Neural progenitor cell (in vitro differentiated cells): ENCODE results near the gene BAIAP2.

ENCODE experiments used
- EZH2 ChIP-seq: fragments of 200-600 bp; sonication (generic); IDR thresholded peaks from 2 replicates; pipeline ENCODE4 v1.6.1; 2017; ENCODE audit warnings: antibody characterized with exemption, mild to moderate bottlenecking, moderate library complexity
- EZH2phosphoT487 ChIP-seq: fragments of 200-600 bp; sonication (generic); IDR thresholded peaks from 2 replicates; pipeline ENCODE4 v1.6.1; 2017; ENCODE audit warnings: antibody characterized with exemption
- TF ChIP-seq, protein P1 (sequence below): fragments of 200-600 bp; sonication (generic); IDR thresholded peaks from 2 replicates; pipeline ENCODE4 v1.5.1; 2017; ENCODE audit warnings: antibody characterized with exemption, mild to moderate bottlenecking

DNA sequence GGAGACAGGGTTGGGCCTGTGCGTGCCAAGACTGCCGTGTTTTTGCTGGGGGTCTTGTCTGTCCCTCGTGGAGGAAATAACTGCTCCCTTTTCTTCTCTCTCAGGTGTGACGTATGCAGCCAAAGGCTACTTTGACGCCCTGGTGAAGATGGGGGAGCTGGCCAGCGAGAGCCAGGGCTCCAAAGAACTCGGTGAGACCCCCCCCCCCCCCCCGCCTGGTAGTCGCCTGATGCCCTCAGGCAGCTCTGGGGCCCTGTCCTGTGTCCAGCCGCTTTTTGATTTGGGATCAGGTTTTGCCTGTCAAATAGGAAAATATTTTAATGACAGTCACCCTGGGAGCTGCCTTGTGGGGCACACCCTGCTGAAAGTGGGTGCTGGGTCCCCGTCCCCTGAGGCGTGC lies 22.8 kb downstream of the BAIAP2 start:
- TF ChIP-seq, protein P1, sequence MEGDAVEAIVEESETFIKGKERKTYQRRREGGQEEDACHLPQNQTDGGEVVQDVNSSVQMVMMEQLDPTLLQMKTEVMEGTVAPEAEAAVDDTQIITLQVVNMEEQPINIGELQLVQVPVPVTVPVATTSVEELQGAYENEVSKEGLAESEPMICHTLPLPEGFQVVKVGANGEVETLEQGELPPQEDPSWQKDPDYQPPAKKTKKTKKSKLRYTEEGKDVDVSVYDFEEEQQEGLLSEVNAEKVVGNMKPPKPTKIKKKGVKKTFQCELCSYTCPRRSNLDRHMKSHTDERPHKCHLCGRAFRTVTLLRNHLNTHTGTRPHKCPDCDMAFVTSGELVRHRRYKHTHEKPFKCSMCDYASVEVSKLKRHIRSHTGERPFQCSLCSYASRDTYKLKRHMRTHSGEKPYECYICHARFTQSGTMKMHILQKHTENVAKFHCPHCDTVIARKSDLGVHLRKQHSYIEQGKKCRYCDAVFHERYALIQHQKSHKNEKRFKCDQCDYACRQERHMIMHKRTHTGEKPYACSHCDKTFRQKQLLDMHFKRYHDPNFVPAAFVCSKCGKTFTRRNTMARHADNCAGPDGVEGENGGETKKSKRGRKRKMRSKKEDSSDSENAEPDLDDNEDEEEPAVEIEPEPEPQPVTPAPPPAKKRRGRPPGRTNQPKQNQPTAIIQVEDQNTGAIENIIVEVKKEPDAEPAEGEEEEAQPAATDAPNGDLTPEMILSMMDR = no peak
- TF ChIP-seq EZH2phosphoT487 (no peak), EZH2 (no peak)
